Measurements from ENCODE around the gene CCT8L2.
A peak's percentile ranks its signal among the peaks of the same experiment; 100 is the strongest.
"Not testable (repeated sequence)": the region's sequence is repeated elsewhere in the genome, so short reads cannot be mapped to it uniquely, and the experiment has no call there.

Gene CCT8L2

DNA sequence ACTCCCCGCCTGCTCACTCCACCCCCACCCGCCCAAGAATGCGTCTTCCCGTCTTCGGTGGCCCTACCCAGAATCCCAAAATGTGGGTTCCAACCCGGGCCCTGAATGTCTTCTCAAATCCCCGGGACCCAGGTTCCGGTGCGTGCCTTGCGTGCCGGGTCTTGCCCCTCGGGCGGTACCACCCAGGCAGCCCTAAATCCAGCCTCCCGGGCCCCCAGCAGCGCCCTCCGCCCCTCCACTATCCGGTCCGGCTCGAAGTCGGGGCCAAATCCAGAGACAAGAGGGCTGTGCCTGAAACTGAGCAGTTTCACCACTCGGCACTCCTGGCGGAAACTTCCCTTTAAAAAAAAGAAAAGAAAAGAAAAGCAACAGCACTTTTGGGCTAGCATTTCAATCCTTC, 16.3 kb upstream of the CCT8L2 start:
- no peak overlapping the region for H3K27ac ChIP-seq (ENCODE audit: low read depth, low read length)
- no peaks in the 10 kb centered on the region for H3K9me3 ChIP-seq (ENCODE audit: control insufficient read depth in 1 of 2, low read length in 2 of 2)
- H3K9ac ChIP-seq (ENCODE audit: low read depth in 1 of 2, low read length in 2 of 2): no peak overlapping the region
- H3K27me3 ChIP-seq (ENCODE audit: control insufficient read depth in 1 of 2, insufficient read depth in 2 of 2, low read length in 2 of 2): no peaks in the 10 kb centered on the region
- no peaks in the 10 kb centered on the region for H3K4me1 ChIP-seq (ENCODE audit: control insufficient read depth in 1 of 2, insufficient read depth in 2 of 2, low read length in 2 of 2)
- no peak overlapping the region for H3K4me3 ChIP-seq (ENCODE audit: low read depth in 1 of 2, low read length in 2 of 2)
- no peaks in the 10 kb centered on the region for H3K36me3 ChIP-seq (ENCODE audit: control insufficient read depth in 1 of 2, insufficient read depth in 2 of 2, low read length in 2 of 2)

DNA sequence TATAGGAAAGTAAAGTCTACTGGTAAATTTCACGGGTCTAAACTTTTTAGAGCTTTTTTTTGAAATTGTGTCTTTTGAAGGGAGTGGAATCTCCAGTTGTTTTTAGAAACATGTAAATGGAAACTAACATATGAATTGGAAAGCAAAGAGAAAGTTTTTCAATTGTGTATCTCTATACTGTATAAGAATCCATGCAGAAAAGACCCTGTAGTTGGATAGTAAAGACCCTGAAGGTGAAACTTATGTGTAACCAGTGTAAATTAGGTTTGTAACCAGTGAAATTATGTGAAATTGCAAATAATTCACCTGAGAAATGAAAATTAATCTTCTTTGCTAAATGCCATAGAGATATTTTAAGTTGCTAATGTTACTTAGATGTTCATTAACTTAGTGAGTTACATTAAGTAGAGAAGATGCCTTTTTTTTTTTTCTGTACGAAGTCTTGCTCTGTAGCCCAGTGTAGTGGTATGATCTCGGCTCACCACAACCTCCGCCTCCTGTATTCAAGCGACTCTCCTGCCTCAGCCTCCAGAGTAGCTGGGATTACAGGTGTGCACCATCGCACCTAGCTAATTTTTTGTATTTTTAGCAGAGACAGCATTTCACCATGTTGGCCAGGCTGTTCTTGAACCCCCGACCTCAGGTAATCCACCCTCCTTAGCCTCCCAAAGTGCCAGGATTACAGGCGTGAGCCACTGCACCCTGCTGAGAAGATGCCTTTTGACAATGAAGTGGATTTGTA, 11.8 kb upstream of the CCT8L2 start:
- not testable (repeated sequence) for H3K36me3 ChIP-seq (ENCODE audit: control insufficient read depth in 1 of 2, insufficient read depth in 2 of 2, low read length in 2 of 2); H3K27me3 ChIP-seq (ENCODE audit: control insufficient read depth in 1 of 2, insufficient read depth in 2 of 2, low read length in 2 of 2); H3K4me3 ChIP-seq (ENCODE audit: low read depth in 1 of 2, low read length in 2 of 2); H3K9ac ChIP-seq (ENCODE audit: low read depth in 1 of 2, low read length in 2 of 2); H3K9me3 ChIP-seq (ENCODE audit: control insufficient read depth in 1 of 2, low read length in 2 of 2); H3K27ac ChIP-seq (ENCODE audit: low read depth, low read length); H3K4me1 ChIP-seq (ENCODE audit: control insufficient read depth in 1 of 2, insufficient read depth in 2 of 2, low read length in 2 of 2)

- not testable (repeated sequence) for H3K36me3 ChIP-seq (ENCODE audit: control insufficient read depth in 1 of 2, insufficient read depth in 2 of 2, low read length in 2 of 2); H3K4me1 ChIP-seq (ENCODE audit: control insufficient read depth in 1 of 2, insufficient read depth in 2 of 2, low read length in 2 of 2); H3K27me3 ChIP-seq (ENCODE audit: control insufficient read depth in 1 of 2, insufficient read depth in 2 of 2, low read length in 2 of 2); H3K9me3 ChIP-seq (ENCODE audit: control insufficient read depth in 1 of 2, low read length in 2 of 2); H3K9ac ChIP-seq (ENCODE audit: low read depth in 1 of 2, low read length in 2 of 2); H3K4me3 ChIP-seq (ENCODE audit: low read depth in 1 of 2, low read length in 2 of 2); H3K27ac ChIP-seq (ENCODE audit: low read depth, low read length)
These were observed 11.2 kb upstream of the CCT8L2 start for GRCh38 chr22:16603770-16604242.

- H3K27ac ChIP-seq (ENCODE audit: low read depth, low read length): no peak overlapping the region
- H3K27me3 ChIP-seq (ENCODE audit: control insufficient read depth in 1 of 2, insufficient read depth in 2 of 2, low read length in 2 of 2): no peaks in the 10 kb centered on the region
- H3K9ac ChIP-seq (ENCODE audit: low read depth in 1 of 2, low read length in 2 of 2): no peak overlapping the region
- no peaks in the 10 kb centered on the region for H3K4me1 ChIP-seq (ENCODE audit: control insufficient read depth in 1 of 2, insufficient read depth in 2 of 2, low read length in 2 of 2)
- no peaks in the 10 kb centered on the region for H3K36me3 ChIP-seq (ENCODE audit: control insufficient read depth in 1 of 2, insufficient read depth in 2 of 2, low read length in 2 of 2)
- H3K9me3 ChIP-seq (ENCODE audit: control insufficient read depth in 1 of 2, low read length in 2 of 2): no peaks in the 10 kb centered on the region
- no peak overlapping the region for H3K4me3 ChIP-seq (ENCODE audit: low read depth in 1 of 2, low read length in 2 of 2)
These were observed 10.8 kb upstream of the CCT8L2 start for GRCh38 chr22:16603448-16603768.

DNA sequence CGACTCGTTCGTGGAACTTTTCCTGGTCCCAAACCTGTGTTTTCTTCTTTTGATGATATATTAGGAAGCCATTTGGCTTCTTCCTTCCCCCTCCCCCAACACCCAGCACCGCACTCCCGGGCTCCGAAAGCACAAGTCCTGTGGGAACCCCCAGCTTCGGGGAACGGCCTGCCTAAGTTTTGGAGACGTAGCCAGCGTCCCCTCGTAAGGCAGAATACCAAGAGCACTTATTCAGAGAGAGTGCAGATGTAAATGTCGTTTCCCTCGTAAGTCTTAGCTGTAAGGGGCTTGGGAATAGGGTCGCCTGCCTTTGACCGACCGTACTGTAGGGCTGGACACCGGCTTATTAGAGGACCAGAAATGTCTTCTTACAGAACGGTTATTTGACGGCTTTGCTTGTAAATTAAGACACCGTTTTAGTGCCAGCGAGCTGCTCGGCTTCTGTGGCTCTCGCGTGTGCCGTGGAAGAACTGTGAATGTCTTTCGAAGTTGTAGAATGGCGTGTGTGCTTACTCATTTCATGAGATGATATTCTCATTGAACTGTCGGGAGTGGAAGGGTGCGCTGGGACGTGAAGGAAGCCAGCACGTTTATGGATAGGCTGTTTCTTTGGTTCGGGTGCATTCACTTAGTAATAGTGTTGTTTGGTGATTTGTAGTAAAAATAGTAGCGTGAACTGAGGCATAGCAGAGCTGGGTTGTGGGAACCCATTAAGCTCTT, 10.3 kb upstream of the CCT8L2 start:
- not testable (repeated sequence) for H3K27ac ChIP-seq (ENCODE audit: low read depth, low read length)

DNA sequence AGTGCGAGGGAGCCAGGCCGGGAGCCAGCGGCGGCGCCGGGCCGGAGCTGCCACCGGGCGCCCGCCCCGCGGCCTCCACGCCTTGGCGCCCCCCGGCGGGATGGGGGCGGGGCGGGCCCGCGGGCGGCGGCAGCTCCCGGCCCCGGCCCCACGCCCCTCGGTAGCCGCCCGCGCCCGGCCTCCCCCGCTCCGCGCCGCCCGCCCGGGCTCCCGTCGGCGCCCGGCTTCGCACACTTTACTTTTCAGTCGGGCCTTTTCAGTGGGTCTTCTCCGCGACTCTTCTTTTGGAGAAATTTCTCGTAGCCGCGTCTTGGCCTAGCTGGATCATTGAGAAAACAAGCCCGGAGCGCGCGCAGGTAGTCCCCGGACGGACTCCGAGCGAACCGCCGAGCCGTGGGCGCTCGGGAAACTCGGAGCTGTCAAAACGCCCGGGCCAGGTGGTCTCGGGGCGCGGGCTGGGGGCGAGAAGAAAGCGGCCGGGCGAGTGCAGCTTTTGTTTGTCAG, 9.7 kb upstream of the CCT8L2 start:
- not testable (repeated sequence) for H3K4me1 ChIP-seq (ENCODE audit: control insufficient read depth in 1 of 2, insufficient read depth in 2 of 2, low read length in 2 of 2); H3K4me3 ChIP-seq (ENCODE audit: low read depth in 1 of 2, low read length in 2 of 2); H3K27ac ChIP-seq (ENCODE audit: low read depth, low read length); H3K9me3 ChIP-seq (ENCODE audit: control insufficient read depth in 1 of 2, low read length in 2 of 2); H3K9ac ChIP-seq (ENCODE audit: low read depth in 1 of 2, low read length in 2 of 2); H3K36me3 ChIP-seq (ENCODE audit: control insufficient read depth in 1 of 2, insufficient read depth in 2 of 2, low read length in 2 of 2); H3K27me3 ChIP-seq (ENCODE audit: control insufficient read depth in 1 of 2, insufficient read depth in 2 of 2, low read length in 2 of 2)

More for the DNA sequence above, 10.3 kb upstream of the CCT8L2 start:
- H3K4me3 ChIP-seq (ENCODE audit: low read depth in 1 of 2, low read length in 2 of 2); H3K9me3 ChIP-seq (ENCODE audit: control insufficient read depth in 1 of 2, low read length in 2 of 2); H3K27me3 ChIP-seq (ENCODE audit: control insufficient read depth in 1 of 2, insufficient read depth in 2 of 2, low read length in 2 of 2); H3K36me3 ChIP-seq (ENCODE audit: control insufficient read depth in 1 of 2, insufficient read depth in 2 of 2, low read length in 2 of 2); H3K4me1 ChIP-seq (ENCODE audit: control insufficient read depth in 1 of 2, insufficient read depth in 2 of 2, low read length in 2 of 2); H3K9ac ChIP-seq (ENCODE audit: low read depth in 1 of 2, low read length in 2 of 2): not testable (repeated sequence)

DNA sequence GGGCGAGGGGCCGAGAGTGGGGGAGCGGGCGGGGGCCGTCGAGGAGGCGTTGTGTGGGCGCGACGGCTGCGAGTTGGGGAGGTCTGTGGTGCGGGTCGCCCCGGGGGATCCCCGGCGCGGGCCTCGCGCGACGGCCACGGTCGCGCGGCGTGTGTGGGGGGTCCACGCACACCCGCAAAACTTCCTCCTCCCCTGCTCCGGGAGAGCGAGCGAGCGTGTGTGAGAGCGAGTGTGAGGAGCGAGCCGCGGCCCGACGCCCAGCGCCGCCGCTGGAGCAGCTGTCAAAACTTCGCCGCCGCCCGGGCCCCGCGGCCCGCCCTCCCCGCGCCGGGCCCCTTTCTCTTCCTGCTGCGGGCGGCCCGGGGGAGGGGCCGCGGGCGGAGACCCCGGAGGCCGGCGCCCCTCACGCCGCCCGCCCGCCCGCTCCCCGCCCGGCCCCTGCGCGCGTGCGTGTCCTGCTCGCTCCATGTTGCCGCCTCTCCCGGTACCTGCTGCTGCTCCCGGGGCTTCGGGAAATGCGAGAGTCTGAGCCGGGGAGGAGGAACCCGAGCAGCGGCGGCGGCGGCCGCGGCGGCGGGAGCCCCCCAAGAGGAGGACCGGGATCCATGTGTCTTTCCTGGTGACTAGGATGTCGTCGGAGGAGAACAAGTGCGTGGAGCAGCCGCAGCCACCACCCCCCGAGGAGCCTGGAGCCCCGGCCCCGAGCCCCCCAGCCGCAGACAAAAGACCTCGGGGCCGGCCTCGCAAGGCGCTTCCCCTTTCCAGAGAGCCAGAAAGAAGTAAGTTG, 9.0 kb upstream of the CCT8L2 start:
- H3K27ac ChIP-seq (ENCODE audit: low read depth, low read length): peak overlapping the region; percentile 32
- H3K4me1 ChIP-seq (ENCODE audit: control insufficient read depth in 1 of 2, insufficient read depth in 2 of 2, low read length in 2 of 2): no peaks in the 10 kb centered on the region
- H3K36me3 ChIP-seq (ENCODE audit: control insufficient read depth in 1 of 2, insufficient read depth in 2 of 2, low read length in 2 of 2): no peaks in the 10 kb centered on the region
- no peak overlapping the region for H3K4me3 ChIP-seq (ENCODE audit: low read depth in 1 of 2, low read length in 2 of 2)
- H3K9me3 ChIP-seq (ENCODE audit: control insufficient read depth in 1 of 2, low read length in 2 of 2): no peaks in the 10 kb centered on the region
- no peak overlapping the region for H3K9ac ChIP-seq (ENCODE audit: low read depth in 1 of 2, low read length in 2 of 2)
- no peaks in the 10 kb centered on the region for H3K27me3 ChIP-seq (ENCODE audit: control insufficient read depth in 1 of 2, insufficient read depth in 2 of 2, low read length in 2 of 2)

DNA sequence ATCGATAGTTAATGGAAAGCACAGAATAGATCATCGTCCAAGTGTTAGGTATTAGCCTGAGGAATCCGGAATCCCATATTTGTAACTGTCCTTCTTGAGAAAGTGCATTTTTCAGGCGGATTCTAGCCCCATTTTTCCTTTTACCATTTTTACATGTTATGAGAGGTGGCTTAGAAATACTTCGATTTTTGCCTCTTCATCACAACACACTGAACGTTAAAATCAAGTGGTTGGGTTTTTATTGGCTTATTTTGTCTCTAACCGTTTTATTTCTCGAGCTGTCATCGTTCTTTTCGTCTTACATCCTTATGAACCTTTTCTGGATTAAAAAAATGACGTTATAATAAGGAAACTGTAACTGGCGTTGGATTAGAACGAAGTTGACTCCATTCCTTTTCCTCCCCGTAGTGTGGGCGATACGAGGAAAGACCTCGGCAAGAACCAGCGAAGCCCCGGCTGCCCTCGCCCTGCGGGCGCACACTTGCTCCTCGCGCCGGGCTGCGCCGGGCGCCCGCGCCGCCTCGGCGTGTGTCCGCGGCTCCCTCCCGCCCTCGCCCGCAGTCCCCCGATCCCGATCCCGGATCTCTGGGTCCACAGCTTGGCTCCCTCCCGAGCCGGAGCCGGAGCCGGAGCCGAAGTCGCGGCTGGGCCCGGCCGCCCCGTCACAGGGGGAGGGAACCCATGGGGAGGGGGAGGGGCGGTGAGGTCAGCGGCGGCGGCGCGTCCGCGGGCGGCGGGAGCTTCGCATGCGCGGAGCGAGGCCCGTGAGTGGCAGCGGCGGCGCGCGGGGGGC, 8.2 kb upstream of the CCT8L2 start:
- H3K4me1 ChIP-seq (ENCODE audit: control insufficient read depth in 1 of 2, insufficient read depth in 2 of 2, low read length in 2 of 2); H3K27ac ChIP-seq (ENCODE audit: low read depth, low read length); H3K36me3 ChIP-seq (ENCODE audit: control insufficient read depth in 1 of 2, insufficient read depth in 2 of 2, low read length in 2 of 2); H3K9me3 ChIP-seq (ENCODE audit: control insufficient read depth in 1 of 2, low read length in 2 of 2); H3K27me3 ChIP-seq (ENCODE audit: control insufficient read depth in 1 of 2, insufficient read depth in 2 of 2, low read length in 2 of 2); H3K9ac ChIP-seq (ENCODE audit: low read depth in 1 of 2, low read length in 2 of 2); H3K4me3 ChIP-seq (ENCODE audit: low read depth in 1 of 2, low read length in 2 of 2): not testable (repeated sequence)

DNA sequence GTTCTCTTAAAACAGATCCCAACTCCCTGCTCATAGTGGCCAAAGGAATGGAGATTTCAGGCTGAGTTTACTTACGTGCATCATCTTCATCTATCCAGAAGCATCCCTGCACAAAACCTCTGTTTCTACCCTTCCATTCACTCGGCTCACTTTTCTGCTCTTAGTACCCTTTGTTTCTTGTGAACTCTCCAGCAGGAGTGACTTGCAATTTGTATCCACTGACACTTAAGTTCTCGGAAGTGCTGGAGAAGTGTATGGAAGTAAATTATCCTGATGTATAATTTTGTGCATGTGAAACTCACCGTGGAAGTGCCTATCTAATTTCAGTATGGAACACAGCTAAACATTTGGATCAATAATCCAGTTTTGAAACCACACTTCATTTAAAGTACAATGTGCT, 7.0 kb upstream of the CCT8L2 start:
- not testable (repeated sequence) for H3K27me3 ChIP-seq (ENCODE audit: control insufficient read depth in 1 of 2, insufficient read depth in 2 of 2, low read length in 2 of 2); H3K9ac ChIP-seq (ENCODE audit: low read depth in 1 of 2, low read length in 2 of 2); H3K4me1 ChIP-seq (ENCODE audit: control insufficient read depth in 1 of 2, insufficient read depth in 2 of 2, low read length in 2 of 2); H3K27ac ChIP-seq (ENCODE audit: low read depth, low read length); H3K4me3 ChIP-seq (ENCODE audit: low read depth in 1 of 2, low read length in 2 of 2); H3K36me3 ChIP-seq (ENCODE audit: control insufficient read depth in 1 of 2, insufficient read depth in 2 of 2, low read length in 2 of 2); H3K9me3 ChIP-seq (ENCODE audit: control insufficient read depth in 1 of 2, low read length in 2 of 2)
